Mesodermal cell (in vitro differentiated cells): ENCODE data around the gene RDX.
"Not testable (repeated sequence)": the region's sequence is repeated elsewhere in the genome, so short reads cannot be mapped to it uniquely, and the experiment has no call there.

ENCODE experiments used
- H3K27ac ChIP-seq: 2 replicates; pipeline ENCODE4 v1.7.0; 2013; ENCODE audit warnings: mild to moderate bottlenecking, low read depth, low read length, moderate library complexity; ENCODE audit not compliant: severe bottlenecking
- H3K36me3 ChIP-seq: 2 replicates; pipeline ENCODE4 v1.7.1; 2013; ENCODE audit warnings: mild to moderate bottlenecking, low read length, moderate library complexity; ENCODE audit not compliant: control insufficient read depth, insufficient read depth
- H3K4me1 ChIP-seq: one replicate; pipeline ENCODE4 v1.7.1; 2013; ENCODE audit warnings: mild to moderate bottlenecking, low read length; ENCODE audit not compliant: insufficient read depth, control insufficient read depth, poor library complexity, severe bottlenecking
- H3K4me3 ChIP-seq: 2 replicates; pipeline ENCODE4 v1.7.0; 2013; ENCODE audit warnings: low read length, control low read depth, mild to moderate bottlenecking; ENCODE audit not compliant: insufficient read depth, poor library complexity, severe bottlenecking; ENCODE audit errors: extremely low read depth
- H3K9me3 ChIP-seq: 2 replicates; pipeline ENCODE4 v1.7.1; 2013; ENCODE audit warnings: mild to moderate bottlenecking, low read length, moderate library complexity; ENCODE audit not compliant: control insufficient read depth
- WGBS, 2 experiments: methylation state at CpG; one replicate each; pipeline ENCODE4 v1.1.5; 2013; ENCODE audit warnings: missing lambda C conversion rate in 2 of 2; ENCODE audit not compliant: insufficient coverage in 2 of 2; 5-methylcytosine and 5-hydroxymethylcytosine counted together

The RDX gene

GRCh38 chr11:110199184-110199981 is 97.0 kb downstream of the RDX start:
- Histone ChIP-seq H3K4me1 (no peaks in the 10 kb centered on the region), H3K36me3 (no peaks in the 10 kb centered on the region), H3K27ac (no peak overlapping the region), H3K4me3 (no peak overlapping the region), H3K9me3 (no peaks in the 10 kb centered on the region)
- WGBS, 2 experiments: 80 to 100% methylated on average over 1 of the region's 4 CpGs

DNA sequence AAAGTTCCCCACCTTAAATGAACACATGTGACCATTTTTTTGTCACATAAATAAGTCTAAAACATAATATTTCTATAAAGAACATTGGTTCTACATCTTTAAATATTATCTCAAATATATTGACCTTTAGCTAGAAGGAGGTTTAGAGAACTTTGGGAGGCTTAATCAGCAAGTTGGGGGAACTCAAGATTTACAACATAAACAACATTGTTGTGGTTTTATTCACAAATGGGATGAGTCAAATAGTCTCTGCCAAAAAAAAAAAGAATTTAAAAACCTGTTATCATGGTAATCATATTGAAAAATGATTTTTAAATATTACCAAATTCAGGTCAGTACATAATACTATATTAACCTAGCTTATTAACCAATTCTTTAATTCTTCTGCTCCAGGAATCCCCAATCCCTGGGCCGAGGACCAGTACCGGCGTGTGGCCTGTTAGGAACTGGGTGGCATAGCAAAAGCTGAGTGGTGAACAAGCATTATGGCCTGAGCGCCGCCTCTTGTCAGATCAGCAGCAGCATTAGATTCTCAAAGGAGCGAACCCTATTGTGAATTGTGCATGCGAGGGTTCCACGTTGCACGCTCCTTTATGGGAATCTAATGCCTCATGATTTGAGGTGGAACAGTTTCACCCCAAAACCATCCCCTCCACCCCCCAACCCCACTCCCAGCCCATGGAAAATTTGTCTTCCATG is 98.2 kb downstream of the RDX start:
- Histone ChIP-seq H3K4me1 (no peaks in the 10 kb centered on the region), H3K4me3 (no peak overlapping the region), H3K9me3 (no peaks in the 10 kb centered on the region), H3K36me3 (no peaks in the 10 kb centered on the region), H3K27ac (no peak overlapping the region)
- WGBS, 2 experiments: 88 to 96% methylated on average over 7 to 9 of the region's 9 CpGs

DNA sequence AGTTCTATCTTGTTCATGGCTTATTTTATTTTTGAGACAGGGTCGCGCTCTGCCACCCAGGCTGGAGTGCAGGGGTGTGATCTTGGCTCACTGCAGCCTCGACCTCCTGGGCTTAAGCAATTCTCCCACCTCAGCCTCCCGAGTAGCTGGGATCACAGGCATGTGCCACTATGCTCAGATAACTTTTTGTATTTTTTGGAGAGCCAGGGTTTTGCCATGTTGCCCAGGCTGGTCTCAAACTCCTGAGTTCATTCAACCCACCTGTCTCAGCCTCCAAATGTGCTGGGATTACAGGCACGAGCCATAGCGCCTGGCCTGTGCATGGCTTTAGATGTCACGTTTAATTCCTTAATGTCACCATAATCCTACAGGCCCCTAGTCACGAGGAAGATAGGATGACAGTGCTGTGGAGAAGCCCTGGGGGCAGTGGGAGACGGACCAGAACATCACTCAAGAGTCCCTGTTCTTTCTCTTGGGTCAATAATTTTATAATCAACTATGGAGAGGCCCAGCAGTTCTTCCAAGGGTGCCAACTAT is 99.5 kb downstream of the RDX start:
- no peak overlapping the region for H3K4me3 ChIP-seq
- no peak overlapping the region for H3K27ac ChIP-seq
- 90 to 100% methylated on average over 5 to 6 of the region's 9 CpGs for WGBS, 2 experiments
- no peaks in the 10 kb centered on the region for H3K4me1 ChIP-seq
- no peaks in the 10 kb centered on the region for H3K9me3 ChIP-seq
- no peaks in the 10 kb centered on the region for H3K36me3 ChIP-seq

DNA sequence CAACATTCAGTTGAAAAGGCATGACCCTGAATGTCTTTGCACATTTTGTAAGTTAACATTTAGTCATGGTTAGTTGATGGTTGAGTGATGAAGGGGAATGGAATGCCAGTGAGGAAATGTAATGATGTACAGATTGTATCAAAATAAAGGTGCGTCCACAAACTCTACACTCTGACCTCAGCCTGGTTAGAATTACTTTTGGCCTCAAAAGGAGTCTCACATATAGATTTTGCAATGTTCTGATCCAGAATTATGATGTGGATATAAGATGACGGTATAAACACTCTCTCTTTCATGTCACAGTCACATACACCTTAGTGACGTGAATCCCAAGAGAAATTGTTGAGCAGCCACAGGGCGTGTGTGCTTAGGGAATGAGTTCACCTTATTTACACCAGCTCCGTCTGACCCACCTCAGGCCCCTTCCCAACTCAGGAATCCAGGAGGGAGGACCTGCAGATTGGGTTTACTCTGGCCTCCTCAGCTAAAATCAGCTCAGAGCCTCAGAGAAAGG is 100.1 kb downstream of the RDX start:
- Histone ChIP-seq H3K27ac (no peak overlapping the region), H3K4me1 (no peaks in the 10 kb centered on the region), H3K9me3 (no peaks in the 10 kb centered on the region), H3K36me3 (no peaks in the 10 kb centered on the region), H3K4me3 (no peak overlapping the region)
- 95 to 100% methylated on average over 2 to 4 of the region's 5 CpGs for WGBS, 2 experiments

GRCh38 chr11:110194211-110194766 is 102.1 kb downstream of the RDX start:
- not testable (repeated sequence) for H3K4me3 ChIP-seq, H3K9me3 ChIP-seq, H3K27ac ChIP-seq, H3K36me3 ChIP-seq, H3K4me1 ChIP-seq
- WGBS, 2 experiments: 86 to 97% methylated on average over 7 to 8 of the region's 10 CpGs

GRCh38 chr11:110192604-110193282 is 103.7 kb downstream of the RDX start:
- not testable (repeated sequence) for H3K27ac ChIP-seq, H3K36me3 ChIP-seq, H3K4me1 ChIP-seq, H3K9me3 ChIP-seq, H3K4me3 ChIP-seq
- no CpG with 5 or more reads among the region's 4 CpGs for WGBS, 2 experiments

GRCh38 chr11:110190885-110191284 is 105.5 kb downstream of the RDX start:
- Histone ChIP-seq H3K4me3 (no peak overlapping the region), H3K9me3 (no peaks in the 10 kb centered on the region), H3K36me3 (no peaks in the 10 kb centered on the region), H3K4me1 (no peaks in the 10 kb centered on the region), H3K27ac (no peak overlapping the region)
- 100% methylated on average over 1 of the region's 1 CpG; no CpG with 5 or more reads in 1 of the 2 experiments for WGBS, 2 experiments

GRCh38 chr11:110187731-110188130 is 108.7 kb downstream of the RDX start:
- no peak overlapping the region for H3K4me3 ChIP-seq
- no peaks in the 10 kb centered on the region for H3K9me3 ChIP-seq
- H3K4me1 ChIP-seq: peaks cover 9% of the 10 kb centered on the region
- no peak overlapping the region for H3K27ac ChIP-seq
- H3K36me3 ChIP-seq: no peaks in the 10 kb centered on the region
- 89 to 97% methylated on average over 5 of the region's 6 CpGs for WGBS, 2 experiments

- no peaks in the 10 kb centered on the region for H3K36me3 ChIP-seq
- no peaks in the 10 kb centered on the region for H3K9me3 ChIP-seq
- WGBS, 2 experiments: 88% methylated on average over 3 to 4 of the region's 4 CpGs
- H3K4me3 ChIP-seq: no peak overlapping the region
- H3K27ac ChIP-seq: no peak overlapping the region
- peaks cover 9% of the 10 kb centered on the region for H3K4me1 ChIP-seq
Observed at GRCh38 chr11:110186867-110187266, 109.5 kb downstream of the RDX start.

- H3K27ac ChIP-seq: no peak overlapping the region
- H3K4me1 ChIP-seq: peaks cover 9% of the 10 kb centered on the region
- H3K36me3 ChIP-seq: no peaks in the 10 kb centered on the region
- H3K9me3 ChIP-seq: no peaks in the 10 kb centered on the region
- 89 to 94% methylated on average over 5 of the region's 5 CpGs for WGBS, 2 experiments
- H3K4me3 ChIP-seq: no peak overlapping the region
Observed at GRCh38 chr11:110186456-110186855, 110.0 kb downstream of the RDX start.
